ENCODE results near the gene PTDSS2.
"Not testable (repeated sequence)": the region's sequence is repeated elsewhere in the genome, so short reads cannot be mapped to it uniquely, and the experiment has no call there.

PTDSS2 gene

DNA sequence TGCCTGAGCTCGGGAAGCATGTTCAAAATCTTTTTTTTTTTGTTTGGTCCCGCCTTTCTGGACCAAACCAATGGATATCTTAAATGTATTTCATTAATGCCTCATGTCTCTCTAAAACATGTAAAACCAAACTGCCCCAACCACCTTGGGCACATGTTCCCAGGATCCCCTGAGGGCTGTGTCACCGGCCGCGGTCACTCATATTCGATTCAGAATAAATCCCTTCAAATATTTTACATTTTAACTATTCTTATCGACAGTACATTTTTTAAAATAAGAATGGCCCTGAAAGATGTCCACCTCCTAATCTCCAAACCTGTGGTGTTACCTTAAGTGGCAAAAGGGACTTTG is 54.9 kb downstream of the PTDSS2 start:
- DNase-seq (ENCODE audit: low spot score), result no peak

DNA sequence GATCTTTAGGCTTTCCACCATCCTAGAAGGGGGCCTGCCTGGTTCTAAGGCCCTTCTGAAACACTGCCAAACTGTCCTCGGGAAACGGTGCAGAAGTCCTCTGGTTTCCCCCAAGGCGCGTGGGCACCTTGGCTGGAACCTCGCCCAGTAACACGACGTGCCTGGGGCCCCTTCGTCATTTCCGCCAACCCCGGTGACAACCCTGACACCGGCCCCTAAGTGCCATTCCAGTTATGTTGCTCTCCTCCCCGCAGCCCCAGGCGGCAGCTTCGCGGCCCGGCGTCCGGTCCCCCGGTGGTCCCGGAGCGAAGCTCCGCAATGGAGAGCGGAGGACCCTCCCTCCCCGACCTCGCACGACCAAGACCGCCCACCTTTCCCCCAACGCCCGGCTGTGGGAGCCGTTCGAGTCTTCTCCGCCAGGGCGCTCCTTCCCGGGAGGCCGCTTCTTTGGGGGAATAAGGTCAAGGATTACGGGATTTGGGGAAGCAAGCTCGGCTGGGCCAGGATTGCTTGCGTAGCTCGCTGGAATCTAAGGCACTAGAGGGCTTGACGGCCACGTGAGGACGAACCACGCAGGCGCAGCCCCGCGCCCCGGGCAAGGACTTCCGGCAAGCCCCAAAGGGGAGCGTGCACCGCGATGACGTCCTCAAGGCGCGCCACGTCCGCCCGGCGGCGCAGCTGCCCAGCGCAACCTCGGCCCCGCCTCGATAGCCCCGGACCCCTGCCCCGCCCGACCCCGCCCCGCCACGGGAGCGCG is 56.3 kb downstream of the PTDSS2 start:
- DNase-seq (ENCODE audit: low spot score), result peak; percentile 98

DNA sequence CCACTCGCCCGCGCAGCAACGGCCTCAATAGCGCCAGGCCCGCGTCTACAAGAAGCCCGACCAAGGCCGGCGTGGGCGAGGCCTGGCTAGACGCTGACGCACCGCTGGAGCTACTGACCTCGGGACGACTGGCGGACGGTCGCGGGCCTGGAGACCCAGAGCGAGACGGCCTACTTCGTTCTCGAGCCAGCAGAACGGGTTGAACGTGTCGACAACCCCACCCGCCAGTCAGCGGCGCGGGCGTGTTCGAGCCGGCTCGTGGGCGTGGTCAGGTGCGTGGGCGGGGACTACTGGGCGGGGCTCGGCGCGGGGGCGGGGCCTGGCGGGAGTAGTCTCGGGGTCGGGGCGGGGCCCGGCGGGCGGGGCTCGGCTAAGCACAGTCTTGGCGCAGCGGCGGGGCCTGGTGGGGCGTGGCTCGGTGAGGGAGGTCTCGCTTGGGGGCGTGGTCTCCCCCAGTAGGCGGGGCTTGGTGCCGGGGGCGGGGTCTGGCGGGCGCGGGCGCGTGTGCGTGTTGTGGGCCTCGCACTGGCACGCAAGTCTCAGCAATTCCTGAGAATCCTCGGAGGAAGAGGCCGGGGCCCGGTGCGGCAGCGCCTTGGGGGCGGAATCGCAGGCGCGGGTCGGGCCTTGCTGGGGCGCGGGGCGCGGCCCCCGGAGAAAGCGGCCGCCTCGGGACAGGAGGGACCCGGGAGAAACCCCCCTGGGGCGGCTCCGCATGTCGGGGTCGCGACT is 57.1 kb downstream of the PTDSS2 start, which contains the start of gene RNH1:
Gene RNH1 (minus strand): TSS at position 248 of the 732 bp plus-strand sequence. CDS start 5,080 bp downstream, outside the sequence.
- peak; percentile 99 for DNase-seq (ENCODE audit: low spot score)

- no peak for DNase-seq (ENCODE audit: low spot score)
These were observed 57.8 kb downstream of the PTDSS2 start for GRCh38 chr11:507727-508515.

DNA sequence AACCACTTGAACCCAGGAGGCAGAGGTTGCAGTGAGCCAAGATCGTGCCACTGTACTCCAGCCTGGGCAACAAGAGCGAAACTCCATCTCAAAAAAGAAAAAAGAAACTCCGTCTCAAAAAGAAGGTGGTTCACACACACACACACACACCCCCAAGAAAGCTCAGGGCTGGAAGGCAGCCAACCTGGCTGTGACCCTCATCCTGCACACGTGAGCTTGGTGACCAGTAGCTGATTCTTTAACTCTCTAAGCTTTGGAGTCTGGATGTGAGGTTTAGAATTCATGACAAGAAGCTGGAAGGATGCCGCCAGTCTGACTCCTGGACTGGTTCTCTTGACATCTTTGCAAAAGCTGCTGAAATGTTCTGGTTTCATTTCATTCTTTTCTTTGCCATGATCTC is 58.9 kb downstream of the PTDSS2 start:
- no peak for DNase-seq (ENCODE audit: low spot score)

DNA sequence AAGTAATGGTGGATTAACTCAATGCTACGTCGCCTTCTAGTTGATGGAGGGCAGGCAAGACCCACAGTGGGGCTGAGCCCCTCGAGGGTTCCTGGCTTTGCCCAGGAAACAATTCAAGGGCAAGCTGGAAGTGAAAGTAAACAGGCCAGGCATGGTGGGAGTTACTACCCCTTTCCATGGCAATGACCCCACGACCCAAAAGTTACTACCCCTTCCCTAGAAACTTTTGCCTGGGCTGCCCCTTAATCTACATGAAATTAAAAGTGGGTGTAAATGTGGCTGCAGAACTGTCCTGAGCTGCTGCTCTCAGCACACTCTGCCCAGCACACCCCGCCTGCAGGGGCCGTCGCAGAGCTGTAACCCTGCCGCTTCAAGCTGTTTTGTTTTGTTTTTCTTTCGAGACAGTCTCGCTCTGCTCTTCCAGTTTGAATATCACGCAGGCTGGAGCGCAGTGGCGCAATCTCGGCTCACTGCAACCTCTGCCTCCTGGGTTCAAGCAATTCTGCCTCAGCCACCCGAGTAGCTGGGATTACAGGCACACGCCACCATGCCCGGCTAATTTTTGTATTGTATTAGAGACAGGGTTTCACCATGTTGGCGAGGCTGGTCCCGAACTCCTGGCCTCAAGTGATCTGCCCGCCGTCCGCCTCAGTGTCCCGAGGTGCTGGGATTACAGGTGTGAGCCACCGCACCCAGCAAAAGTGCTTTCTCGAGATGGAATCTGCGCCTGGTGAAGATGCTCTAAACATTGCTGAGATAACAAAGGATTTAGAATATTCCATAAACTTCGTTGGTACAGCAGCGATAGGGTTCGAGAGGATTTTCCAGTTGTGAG is 62.9 kb downstream of the PTDSS2 start:
- DNase-seq (ENCODE audit: low spot score), result no peak

DNA sequence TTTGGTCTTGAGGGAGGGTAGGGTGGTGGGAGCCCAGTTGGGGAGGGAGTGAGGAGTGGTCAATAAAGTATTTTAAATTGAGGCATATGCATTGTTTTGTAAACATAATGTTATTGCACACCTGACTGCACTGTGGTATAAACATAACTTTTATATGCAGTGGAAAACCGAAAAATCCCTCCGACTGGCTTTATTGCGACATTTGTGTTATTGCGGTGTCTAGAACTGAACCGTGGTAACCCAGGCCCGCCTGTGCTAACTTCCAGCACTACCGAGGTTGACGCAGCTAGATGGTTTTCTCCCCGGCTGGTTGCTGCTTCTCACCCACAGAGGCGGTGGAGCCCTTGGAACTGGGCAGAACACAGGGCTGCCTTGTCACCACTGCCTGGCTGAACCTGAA is 64.5 kb downstream of the PTDSS2 start:
- DNase-seq (ENCODE audit: low spot score), result no peak

- DNase-seq (ENCODE audit: low spot score), result no peak
These were observed 65.1 kb downstream of the PTDSS2 start for GRCh38 chr11:515131-515530.

GRCh38 chr11:516400-516799 is 66.3 kb downstream of the PTDSS2 start:
- DNase-seq (ENCODE audit: low spot score), result no peak

DNA sequence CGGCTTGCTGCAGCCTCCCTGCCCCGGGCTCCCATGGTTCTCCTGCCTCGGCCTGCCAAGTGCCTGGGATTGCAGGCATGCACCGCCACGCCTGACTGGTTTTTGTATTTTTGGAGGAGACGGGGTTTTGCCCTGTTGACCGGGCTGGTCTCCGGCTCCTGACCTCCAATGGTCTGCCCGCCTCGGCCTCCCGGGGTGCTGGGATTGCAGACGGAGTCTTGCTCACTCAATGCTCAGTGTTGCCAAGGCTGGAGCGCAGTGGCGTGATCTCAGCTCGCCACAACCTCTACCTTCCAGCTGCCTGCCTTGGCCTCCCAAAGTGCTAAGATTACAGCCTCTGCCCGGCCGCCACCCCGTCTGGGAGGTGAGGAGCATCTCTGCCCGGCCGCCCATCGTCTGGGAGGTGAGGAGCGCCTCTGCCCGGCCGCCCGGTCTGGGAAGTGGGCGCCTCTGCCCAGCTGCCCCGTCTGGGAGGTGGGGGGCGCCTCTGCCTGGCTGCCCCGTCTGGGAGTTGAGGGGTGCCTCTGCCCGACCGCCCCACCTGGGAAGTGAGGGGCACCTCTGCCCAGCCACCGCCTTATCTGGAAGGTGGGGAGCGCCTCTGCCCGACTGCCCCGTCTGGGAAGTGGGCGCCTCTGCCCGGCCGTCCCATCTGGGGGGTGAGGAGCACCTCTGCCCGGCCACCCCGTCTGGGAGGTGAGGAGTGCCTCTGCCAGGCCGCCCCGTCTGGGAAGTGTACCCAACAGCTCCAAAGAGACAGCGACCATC is 67.0 kb downstream of the PTDSS2 start:
- not testable (repeated sequence) for DNase-seq (ENCODE audit: low spot score)

DNA sequence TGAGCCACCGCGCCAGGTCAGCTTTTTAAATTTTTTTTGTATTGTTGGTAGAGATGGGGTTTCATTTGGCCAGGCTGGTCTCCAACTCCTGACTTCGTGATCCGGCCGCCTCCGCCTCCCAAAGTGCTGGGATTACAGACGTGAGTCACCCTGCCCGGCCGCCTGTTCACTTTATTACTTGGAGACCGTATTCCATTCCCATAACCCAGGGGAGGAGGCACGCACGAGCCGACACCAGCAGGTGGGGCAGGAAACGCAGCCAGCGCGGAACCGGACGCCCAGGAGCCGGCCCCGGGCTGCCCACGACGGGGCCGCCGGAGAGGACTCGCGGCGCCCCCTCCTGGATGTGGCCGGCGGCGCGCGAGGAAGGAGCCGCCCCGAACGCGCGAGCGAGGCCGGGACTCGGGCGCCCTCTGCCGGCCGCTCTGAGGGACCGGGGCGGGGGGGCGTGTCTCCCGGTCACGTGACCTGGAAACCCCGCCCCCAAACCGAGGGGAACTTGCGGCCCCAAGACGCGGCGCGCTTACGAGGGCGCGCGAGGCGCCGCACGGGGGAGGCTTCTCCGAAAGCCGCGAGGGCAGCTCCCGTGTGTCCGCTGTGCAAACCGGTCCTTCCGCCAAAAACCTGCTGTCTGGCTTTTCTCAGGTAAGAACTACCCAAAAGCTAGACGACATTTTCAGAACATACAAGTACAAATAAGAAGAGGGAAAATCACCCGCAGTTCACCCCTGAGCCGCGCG is 68.6 kb downstream of the PTDSS2 start:
- DNase-seq (ENCODE audit: low spot score), result peak; percentile 95

- no peak for DNase-seq (ENCODE audit: low spot score)
These were observed 70.5 kb downstream of the PTDSS2 start for GRCh38 chr11:520428-521176.

- DNase-seq (ENCODE audit: low spot score), result no peak
These were observed 71.2 kb downstream of the PTDSS2 start for GRCh38 chr11:521177-521688.

DNA sequence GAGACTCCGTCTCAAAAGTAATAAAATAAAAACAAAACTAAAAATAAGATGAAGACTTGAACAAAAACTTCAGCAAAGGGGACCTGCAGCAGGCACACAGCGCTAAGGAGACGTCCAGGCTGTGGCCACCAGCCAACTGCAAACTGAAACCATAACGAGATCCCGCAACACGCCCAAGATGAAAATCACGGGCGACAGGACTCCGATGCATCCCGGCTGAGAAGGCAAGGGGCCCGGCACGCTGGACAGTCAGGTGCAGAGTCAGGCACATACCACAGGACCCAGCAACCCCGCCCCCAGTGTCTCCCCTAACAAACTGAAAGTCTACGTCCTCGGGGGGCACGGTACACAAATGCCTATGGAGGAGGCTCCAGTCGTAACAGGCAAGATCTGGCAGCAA is 76.1 kb downstream of the PTDSS2 start:
- DNase-seq (ENCODE audit: low spot score), result no peak

DNA sequence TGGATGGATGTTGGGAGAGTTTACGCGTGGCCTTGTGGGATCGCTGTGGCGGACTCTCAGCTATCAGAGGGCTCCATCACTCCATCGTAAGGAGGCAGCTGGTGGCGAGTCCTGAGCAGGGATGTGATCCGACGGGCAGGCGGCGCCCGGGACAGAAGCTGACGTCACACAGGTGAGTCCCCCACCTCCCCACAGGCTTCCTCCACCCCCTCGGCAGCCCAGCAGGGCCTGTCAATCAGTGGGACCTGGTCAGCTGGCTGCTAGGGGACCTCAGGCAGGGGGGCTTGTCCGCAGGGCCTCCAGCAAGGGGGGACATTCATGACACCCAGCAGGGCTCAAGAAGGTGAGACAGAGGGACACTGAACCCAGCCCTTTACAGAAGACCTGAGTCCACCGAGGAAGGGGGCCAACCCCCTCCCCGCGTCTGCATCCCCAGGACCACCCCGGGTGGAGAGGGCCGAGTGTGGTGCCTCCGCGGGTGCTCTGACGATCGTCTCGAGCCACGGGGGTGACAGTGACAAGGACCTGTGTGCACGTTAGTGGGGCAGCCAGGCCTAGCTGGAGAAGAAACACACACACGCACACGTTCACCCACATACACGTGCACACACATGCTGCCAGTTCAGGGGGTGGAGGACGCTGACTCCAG is 78.2 kb downstream of the PTDSS2 start:
- no peak for DNase-seq (ENCODE audit: low spot score)

- no peak for DNase-seq (ENCODE audit: low spot score)
These were observed 79.0 kb downstream of the PTDSS2 start for GRCh38 chr11:528815-529727.

- DNase-seq (ENCODE audit: low spot score), result no peak
These were observed 79.8 kb downstream of the PTDSS2 start for GRCh38 chr11:529728-530411.

Measured in AG20443 (cell line).